T-helper 1 cell treated with Interleukin-12 subunit alpha and Interleukin-12 subunit beta and Interleukin-4 antibody, amounts not matched to agents 30 ng/mL and 1 ng/mL, for 36 hours (primary cell): ENCODE results near the gene GSG1L. TPM values are rescaled to one million over a fixed set of nuclear protein-coding genes. Genes with fewer than 3 reads are reported as not detected.

Experiments
- intact Hi-C: fragments of 100-400 bp; cut with micrococcal nuclease; formaldehyde crosslinking; loops from one replicate; pipeline ENCODE4 v1.15.1; 2024
- total RNA-seq: library from RNA; stranded (reverse); gene quantifications from 2 replicates; pipeline ENCODE4 v1.2.3, GENCODE V29; 2022

Gene GSG1L
- total RNA-seq, 1 donor from 2014 or later = not detected

DNA sequence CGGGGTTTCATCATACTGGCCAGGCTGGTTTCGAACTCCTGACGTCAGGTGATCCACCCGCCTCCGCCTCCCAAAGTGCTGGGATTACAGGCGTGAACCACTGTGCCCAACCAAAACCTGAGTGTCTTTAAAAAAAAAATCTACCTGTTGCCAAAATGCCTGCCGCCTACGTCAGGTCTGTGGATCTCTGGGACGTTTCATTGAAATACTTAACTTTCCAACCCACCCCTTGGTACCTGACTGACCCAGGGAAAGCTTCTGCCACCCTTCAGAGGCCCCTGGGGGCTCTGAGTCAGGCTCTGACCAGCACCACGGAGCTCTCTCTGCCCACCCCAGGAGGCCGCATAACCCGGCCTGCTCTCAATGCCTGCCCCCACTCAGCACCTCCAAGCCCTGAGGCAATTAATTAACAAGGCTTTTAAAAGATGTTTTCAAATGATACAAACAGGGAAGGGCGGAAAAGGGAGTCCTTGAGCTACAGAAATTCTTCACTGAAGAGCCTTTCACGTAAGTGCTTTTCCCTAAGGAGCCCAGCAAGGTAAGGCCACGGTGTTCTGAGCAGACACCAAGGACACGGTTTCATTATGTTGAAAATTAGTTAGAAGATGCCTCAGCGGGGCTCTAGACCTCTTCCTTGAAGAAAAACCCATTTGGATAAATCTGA is 29.3 kb upstream of the GSG1L start:
- intact Hi-C loops = no loop called here

DNA sequence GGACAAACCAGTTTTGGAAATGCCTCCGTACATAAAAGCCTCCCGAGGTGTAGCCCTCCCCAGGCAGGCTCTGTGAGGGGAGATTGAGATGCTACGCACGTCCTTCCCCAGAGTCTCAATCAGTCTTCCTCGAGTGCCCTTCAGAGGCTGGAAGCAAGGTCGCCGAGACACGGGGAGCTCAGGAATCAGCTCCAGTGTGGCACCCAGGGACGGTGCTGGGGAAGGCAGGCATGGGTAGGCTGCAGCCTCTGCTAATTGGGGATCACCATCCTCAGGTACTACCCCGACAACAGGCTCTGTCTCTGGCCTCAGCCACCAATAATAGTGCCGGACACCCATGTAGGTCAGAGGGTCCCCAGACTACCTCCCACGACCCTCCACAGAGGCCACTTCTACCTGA is 28.1 kb upstream of the GSG1L start:
- intact Hi-C loops = no loop called here

DNA sequence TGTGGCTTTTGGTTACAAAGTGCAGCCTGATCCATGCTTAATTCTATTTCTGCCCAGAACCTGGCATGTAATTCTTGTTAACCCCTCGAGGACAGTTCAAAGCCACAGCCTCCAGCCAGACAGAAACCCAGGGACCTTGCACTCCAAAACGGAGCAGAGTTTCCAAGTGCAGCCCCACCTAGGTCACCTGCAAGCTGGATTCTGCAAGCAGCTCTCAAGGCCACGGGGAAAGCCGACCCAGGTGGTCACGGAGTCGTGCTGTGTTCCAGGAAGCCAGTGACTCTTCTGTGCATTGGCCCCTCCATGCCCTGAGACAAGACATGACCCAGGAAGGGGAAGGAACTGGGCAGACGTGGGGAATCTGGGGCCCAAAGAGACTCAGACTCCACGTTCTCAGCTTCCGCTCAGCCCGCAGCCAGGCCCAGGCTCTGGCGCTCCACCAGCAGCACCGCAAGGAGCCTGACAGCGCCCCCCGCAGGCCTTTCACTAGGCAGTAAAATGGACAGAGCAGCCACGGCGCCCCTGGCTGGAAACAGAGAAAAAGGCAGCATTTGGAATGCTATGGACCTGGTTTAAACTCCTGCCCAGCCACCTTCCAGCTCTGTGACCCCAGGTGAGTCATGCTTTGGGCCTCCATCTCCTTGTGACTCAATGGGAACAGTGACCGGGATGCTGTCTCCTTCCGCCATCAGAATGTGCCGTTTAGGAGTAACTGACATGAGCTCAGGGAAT is 27.3 kb upstream of the GSG1L start:
- intact Hi-C loops = no loop called here

DNA sequence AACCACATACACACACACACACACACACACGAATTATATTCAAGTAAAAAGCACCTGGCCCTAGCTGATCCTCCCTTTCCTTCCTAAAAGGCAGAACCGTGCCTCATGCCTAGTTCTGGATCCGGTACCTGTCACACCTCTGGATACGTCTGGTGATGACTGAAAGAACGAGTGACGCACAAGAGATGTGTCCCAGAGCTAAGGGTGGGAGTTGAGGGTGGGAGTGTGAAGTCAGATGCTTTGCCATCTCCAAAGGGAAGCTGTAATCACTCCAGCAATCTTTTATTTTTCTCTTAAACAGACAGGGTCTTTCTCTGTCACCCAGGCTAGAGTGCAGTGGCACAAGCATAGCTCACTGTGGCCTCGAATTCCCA is 26.5 kb upstream of the GSG1L start:
- intact Hi-C loops = no loop called here

DNA sequence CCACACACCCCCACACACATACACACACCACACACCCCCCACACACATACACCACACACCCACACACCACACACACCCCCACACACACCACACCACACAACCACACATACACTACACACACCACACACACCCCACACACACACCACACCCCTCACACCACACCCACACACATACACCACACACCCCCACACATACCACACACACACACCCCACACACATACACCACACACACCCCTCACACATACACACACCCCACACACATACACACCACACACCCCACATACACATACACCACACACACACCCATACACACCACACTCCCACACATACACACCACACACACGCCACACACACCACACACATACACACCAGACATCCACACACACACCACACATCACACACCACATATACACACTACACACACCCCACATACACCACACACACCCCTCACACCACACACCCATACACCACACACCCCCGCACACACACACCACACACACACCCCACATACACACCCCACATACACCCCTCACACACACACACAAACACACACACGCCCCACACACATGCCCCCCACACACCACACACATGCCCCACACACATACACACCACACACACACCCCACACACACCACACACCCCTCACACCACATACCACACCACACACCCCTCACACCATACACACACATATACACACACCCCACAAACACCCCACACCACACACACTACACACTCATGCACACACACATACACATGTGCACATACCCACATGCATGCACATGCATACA is 25.9 kb upstream of the GSG1L start:
- intact Hi-C loops = no loop called here

DNA sequence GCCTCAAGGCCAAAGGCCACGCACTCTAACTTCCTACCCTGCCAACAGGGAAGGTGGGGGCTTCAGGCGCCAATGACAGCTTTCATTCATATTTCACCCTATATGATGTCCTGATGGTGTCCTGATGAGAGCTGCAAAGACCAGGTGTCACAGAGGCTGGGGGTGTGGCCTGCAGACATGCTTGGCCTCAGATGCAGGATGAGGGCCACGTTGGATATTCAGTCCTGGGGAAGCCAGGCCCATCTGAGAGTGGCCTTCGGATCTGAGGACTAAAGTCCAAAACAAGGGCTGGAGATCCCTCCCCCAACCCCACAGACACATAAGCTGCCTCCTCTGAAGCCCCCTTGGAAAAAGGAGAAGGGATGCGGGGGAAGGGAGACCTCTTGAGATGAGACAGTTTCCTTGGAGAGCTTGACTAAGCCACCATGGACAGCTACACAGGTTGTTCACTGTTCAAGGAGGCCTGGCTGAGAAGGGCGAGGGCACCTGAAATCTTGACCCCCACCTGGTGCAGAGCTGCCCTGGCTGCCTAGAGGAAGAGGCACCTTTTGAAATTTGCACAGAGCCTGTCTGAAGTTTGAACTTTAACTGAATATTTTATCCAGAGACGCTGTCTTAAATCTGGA is 24.3 kb upstream of the GSG1L start:
- intact Hi-C loops = no loop called here

DNA sequence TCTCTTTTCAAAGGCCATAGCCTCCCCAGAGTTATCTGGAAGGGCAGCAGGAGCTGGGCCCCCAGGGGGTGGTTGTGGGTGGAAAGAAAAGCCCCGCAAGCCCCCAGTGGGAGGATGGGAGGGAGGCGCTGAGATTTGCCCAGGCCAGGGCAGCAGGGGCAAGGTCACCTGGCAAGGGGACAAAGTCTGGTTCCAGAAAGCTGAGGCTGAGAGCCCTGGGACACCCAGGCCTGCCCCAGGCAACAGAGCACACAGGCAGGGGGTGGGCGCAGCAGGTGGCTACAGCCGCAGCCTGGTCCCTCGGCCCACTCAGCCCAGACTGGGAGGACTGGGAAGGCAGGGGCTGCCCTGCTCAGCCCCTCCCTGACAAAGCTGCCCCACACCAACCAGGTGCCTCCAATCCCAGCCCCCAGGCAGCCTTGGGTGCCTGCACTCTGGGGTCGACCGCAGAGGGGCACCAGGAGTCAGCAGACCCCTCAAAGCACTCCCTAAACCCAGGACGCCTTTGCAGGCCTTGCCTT is 23.7 kb upstream of the GSG1L start:
- intact Hi-C loops = no loop called here

DNA sequence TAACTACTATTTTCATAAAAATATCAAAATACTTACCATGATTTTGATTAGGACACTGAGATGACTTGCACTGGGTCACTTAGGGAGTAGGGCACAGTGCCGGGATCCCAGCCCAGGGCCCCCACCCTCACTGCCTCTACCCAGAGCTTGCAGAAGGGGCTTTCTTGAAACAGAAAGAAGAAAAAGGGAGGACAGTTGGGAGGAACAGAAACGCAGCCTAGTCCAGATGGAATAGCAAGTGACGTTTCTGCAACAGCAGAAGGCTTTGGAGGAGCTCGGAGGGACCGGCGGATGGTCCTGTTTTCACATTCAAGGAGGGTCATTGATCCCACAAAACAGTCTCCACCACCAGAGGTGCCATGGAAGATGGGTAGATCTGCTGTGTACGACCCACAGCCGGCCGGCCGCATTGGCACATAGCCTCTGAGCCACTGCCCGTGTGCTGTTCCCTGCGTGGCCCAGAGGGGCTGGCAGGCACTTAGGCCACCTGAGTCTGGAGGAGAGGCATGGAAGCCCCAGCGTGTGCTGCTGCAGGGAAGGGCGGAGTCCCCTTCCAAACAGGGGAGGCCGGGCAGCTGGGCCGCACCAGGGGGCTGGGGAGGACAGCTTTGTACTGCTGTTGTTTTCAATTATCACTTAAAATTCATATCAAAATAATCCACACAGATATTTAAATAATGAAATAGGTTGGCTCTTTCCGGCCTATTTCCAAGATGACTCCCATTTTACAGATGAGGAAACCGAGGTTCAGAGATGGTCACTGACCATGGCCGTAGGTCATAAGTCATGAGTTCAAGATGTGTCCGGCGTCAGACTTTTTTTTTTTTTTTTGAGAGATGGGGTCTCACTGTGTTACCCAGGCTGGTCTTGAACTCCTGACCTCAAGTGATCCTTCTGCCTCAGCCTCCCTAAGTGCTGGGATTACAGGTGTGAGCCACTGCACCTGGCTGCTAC is 22.9 kb upstream of the GSG1L start:
- intact Hi-C loops = no loop called here

DNA sequence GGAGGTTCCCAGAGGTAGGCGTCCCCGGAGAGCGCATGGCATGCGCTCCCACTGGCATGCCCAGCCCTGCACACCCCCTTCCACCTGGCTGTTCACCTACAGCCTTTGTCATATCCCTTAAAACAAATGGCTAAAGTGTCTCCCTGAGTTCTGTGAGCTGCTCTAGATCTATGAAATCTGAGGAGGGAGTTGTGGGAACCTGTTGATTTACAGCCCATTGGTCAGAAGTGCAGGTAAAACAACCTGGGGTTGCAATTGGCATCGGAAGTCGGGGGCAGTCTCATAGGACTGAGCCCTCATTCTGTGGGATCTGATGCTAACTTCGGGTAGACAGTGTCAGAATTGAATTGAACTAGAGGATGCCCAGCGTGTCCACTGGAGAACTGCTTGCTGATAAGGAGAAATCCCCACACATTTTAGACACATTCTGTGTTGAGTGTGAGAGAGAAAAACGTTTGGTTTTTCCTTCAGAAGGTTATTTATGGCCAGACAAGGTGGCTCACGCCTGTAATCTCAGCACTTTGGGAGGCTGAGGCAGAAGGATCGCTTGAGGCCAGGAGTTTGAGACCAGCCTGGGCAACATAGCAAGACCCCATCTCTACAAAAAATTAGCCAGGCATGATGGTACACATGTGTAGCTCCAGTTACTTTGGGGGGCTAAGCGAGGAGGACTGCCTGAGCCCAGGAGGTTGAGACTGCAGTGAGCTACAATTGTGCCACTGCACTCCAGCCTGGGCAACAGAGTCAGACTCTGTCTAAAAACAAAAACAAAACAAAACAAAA is 22.1 kb upstream of the GSG1L start:
- intact Hi-C loops = no loop called here

DNA sequence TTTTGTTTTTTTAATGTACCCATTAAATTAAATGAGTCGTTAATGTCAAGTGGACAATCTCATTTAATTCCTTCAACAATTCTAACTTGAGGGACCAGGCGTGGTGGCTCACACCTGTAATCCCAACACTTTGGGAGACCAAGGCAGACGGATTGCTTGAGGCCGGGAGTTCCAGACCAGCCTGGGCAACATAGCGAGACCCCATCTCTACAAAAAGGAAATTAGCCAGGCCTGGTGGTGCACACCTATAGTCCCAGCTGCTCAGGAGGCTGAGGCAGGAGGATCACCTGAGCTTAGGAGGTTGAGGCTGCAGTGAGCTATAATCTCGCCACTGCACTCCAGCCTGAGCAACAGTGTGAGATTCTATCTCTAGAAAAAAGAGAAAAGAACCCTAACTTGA is 20.7 kb upstream of the GSG1L start:
- intact Hi-C loops = no loop called here

DNA sequence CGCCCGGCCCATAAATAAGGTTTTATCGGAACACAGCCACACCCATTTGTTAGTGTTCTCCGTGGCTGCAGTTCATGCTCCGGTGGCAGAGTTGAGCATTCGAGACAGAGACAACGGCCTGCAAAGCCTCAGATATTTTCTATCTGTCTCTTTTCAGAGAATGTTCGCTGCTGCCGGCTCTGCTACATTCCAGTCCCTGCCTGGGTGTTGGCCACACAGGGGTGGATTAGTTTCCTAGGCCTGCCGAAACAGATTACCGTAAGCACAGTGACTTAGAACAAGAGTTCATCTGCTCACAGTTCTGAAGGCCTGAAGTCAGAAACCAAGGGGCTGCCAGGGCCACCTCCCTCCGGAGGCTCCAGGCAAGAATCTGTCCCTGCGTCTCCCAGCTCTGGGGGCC is 19.1 kb upstream of the GSG1L start:
- intact Hi-C loops = no loop called here

DNA sequence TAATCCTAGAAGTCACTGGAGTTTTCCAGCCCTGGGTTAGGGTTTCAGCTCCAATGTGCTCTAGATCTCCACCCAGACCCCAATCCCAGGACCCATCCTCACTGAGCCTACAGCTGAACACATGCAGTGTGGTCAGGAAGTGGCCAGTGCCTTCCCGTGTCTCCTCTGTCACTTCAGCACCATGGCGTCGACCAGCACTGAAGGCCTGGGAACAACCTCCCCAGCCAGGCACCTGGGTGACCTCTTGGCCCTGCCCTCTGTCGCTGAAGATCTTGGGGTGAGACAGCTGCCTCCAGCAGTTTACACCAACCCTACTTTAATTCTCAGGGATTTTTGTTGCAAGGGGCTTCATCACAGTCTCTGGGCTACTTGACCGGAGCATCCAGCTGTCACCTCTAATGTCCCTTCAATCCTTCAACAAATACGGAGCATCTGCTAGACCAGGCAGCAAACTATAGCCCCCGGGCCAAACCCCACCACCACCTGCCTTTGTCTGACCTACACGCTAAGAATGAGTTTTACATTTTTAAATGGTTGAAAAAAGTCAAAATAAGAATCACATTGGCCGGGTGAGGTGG is 18.0 kb upstream of the GSG1L start:
- intact Hi-C loops = no loop called here

DNA sequence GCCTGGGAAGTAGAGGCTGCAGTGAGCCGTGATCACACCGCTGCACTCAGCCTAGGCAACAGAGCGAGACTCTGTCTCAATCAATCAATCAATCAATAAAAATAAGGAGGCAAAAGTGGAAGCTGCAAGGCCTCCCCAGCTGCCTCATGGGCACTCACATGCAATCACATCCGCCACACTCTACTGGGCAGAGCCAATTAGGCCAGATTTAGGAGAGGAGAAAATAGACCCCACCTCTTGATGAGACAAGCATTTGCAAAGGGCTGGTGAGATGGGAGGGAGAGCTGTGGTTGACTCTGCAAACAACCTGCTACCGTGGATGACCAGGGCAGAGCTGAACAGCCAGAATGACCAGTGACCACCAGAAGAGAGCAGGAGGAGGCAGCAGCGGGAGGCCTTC is 14.7 kb upstream of the GSG1L start:
- intact Hi-C loops = no loop called here

DNA sequence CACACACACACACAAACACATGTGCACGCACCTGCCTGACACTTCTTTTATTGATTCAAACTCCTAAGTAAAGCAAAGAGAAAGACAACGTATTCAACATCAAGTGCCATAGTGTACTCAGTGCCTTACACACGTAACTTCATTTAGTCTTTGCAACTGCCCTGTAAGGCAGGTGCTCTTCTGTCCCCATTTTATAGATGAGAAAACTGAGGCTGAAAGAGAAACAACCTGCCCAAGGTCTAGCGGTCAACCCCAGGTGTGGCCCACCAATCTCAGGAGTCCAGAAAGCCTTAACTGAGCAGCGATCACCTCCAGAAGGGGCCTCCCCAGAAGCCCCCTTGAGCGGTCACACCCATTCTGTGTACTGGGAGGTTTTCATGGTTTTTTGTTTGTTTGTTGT is 10.3 kb upstream of the GSG1L start:
- intact Hi-C loops = loop anchor here (5.0 kb wide), 1 partner anchor 82 kb away; no protein-coding TSS in a partner anchor

DNA sequence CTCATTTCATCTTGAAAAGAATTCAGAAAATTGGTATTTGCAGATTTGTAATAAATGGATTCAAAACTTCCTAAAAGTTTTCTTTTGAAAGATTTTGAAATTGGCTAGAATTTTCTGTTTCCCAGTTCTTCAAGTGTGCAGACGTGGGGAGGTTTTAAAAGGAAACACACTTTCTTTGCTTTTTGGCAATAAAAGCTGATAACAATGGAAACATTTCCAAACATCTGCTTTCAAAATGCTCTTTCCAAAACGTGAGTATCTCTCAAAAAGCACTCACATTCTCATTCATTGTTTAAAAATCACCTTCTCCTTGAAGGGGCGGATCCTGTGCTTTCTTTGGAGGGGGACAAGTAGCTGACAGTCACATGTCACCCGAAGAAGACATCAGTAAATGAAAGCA is 8.6 kb upstream of the GSG1L start:
- intact Hi-C loops = loop anchor here (5.0 kb wide), 1 partner anchor 80 kb away; no protein-coding TSS in a partner anchor

DNA sequence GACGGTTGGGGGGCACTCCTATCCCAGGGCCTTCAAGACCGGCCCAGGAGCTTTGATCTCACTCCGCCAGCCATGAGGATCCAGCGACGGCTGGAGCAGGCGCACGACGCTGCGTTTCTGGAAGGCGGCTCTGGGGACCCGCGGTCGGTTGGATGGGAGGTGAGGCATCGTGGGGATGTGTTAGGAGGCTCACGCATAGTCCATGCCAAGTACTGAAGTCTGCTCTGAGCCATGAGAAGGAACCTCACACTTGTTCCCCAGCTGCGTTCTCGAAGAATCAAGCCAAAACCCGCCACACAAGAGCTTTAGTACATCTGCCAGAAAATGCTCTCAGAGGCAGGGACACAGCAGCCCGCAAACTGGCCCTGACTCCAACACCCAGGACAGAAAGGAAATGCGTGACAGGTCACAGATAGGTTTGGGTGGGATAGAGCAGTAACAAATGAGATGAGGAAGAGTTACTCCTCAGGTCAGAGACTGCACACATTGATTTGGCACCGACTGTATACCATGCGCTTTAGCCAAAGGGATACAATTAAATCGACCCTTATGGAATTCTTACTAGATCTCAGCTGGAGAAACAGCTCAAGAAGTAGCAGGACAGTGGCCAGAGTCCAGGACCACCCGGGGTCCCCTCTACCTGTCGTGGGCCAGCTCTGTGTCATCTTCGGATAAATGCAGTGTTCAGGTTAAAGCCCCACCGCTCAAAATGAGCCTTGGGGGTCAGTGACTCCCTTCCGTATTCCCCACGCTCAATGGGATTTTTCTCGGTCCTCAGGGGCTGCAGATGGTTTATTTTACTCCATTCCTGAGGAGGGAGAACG is 6.7 kb upstream of the GSG1L start:
- intact Hi-C loops = loop anchor here (1.0 to 5.0 kb wide), 6 partner anchors 78 to 465 kb away; no protein-coding TSS in a partner anchor

DNA sequence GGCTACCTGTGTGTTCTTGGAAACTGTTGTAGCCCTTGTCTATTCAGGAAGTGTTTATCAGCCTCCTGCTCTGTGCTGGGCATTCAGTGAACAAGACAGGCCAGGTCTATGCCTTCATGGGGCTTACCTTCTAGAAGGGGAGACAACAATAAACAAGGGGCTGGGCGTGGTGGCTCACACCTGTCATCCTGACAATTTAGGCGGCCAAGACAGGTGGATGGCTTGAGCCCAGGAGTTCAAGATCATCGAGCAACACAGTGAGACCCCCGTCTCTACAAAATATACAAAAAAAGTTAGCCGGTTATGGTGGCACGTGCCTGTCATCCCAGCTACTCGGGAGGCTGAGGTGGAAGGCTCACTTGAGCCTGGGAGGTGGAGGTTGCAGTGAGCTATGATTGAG is 5.5 kb upstream of the GSG1L start:
- intact Hi-C loops = no loop called here

DNA sequence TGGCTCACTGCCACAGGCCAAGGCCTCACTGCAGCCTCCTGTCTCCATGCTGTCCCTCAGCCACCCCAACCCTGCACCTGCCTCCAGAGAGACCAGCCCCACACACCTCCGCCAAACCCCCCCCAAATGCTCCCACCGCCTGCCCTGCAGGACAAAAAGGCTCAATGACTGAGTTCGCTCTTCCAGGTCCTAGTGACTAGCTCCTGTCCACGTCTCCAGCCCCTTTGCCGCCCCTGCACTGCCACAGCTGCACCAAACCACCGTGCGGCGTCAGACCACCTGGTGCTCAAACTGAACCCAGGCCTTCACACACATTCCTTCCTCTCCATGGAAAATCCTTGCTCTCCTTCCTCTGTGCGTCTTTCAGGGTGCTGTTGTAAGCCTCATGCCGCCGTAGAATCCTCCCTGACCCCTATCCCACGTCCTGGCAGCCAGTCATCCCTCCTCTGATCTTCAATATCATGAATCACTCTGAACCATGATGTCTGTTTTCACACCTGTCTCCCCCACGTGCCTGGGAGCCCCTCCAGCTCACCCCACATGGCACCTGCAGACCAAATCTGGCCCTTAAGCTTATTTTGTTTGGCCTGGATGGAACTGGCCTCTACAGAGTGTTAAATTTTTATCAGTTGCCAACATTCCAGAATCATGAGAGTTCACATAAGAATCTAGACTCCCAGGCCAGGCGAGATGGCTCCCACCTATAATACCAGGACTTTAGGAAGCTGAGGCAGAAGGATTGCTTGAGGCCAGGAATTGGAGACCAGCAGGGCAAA is 4.3 kb upstream of the GSG1L start:
- intact Hi-C loops = no loop called here
